NT2/D1 (cell line): Measurements from ENCODE around the gene RBM44.

Source experiments
- SUZ12 ChIP-seq: IDR thresholded peaks from 2 replicates; pipeline ENCODE4 v1.6.1; 2011; ENCODE audit not compliant: insufficient read length, insufficient read depth; ENCODE audit errors: extremely low read depth
- YY1 ChIP-seq: IDR thresholded peaks from 2 replicates; pipeline ENCODE4 v1.6.1; 2011; ENCODE audit not compliant: insufficient read length, insufficient read depth
- ZNF274 ChIP-seq: IDR thresholded peaks from 2 replicates; pipeline ENCODE4 v1.6.1; 2011; ENCODE audit warnings: mild to moderate bottlenecking, low read depth, low read length

GRCh38 chr2:237819231-237819630, 20.7 kb downstream of the RBM44 start:
- TF ChIP-seq YY1, result no peak
- TF ChIP-seq ZNF274, result no peak
- TF ChIP-seq SUZ12, result no peak
